ENCODE data around the gene DHX36. TPM values are rescaled to one million over a fixed set of nuclear protein-coding genes. Genes with fewer than 3 reads are reported as not detected.

DHX36 gene
- total RNA-seq, 1 donor from 2014 or later = 78.3 TPM

DNA sequence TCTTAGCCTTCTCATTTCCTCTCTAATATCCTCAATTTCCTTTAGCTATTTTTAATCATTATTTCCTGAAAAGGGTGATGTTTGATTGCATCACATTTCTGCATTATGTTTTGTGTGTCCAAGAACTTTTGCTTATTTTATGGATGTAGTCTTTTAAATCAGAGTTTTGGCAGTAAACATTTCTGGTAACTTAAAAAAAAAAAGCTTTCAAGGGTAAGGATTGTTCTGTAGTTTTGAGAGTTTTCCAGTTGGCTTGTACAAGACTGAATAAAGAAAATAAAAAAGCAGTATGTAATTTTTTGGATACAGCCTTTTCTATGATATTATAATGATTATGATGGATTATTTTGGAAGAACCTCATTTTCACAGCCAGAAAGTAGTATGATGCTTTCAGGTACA, 99.4 kb downstream of the DHX36 start:
- DNase-seq (ENCODE audit: low read depth) = no peak

DNA sequence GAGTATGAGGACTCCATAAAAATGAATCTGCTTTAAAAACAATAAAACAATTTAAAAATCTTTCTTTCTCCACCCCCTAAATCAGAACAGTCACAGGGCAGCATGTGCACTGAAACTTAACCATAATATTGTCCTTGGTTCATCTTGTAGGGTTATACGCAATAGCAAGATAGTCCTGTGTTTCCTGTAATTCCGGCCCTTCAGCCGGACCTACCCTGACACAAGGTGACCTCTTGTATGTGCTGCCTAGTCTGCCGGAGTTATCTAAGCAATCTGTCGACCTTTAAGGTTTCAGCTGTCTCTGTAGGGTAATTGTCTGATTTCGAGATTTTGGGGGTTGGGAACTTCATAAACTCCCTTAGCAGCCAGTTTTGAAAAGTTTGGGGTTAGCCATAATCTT, 99.9 kb downstream of the DHX36 start:
- no peak for DNase-seq (ENCODE audit: low read depth)

DNA sequence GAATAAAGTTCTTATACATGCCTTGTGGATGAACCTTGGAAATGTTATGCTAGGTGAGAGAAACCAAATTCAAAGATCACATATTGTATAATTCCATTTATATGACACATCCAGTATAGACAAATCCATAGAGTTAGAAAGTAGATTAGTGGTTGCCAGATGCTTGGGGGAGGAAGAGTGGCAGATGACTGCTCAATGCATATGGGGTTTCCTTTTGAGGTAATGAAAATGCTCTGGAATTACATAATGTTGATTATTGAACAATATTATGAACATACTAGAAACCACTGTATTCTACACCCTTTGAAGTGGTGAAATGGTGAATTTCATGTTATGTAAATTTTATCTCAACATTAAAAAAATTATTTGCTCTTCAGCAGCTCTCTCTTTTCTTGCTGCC, 100.8 kb downstream of the DHX36 start:
- no peak for DNase-seq (ENCODE audit: low read depth)

Other genes starting within 250 kb of the DHX36 start
- under 0.01 and 0.80 TPM in 2 replicates for gene ARHGEF26, start 203.1 kb downstream of the DHX36 start, total RNA-seq
- gene GPR149, start 105.7 kb upstream of the DHX36 start, total RNA-seq = not detected in 2 replicates